Retinal pigment epithelial cell (primary cell): ENCODE results near the gene C10orf105.

Experiments
- DNase-seq: peaks from one replicate; pipeline ENCODE4 v3.0.0-alpha.2; 2010; ENCODE audit warnings: low read depth
- H3K4me3 ChIP-seq: 2 replicates; pipeline ENCODE4 v1.5.1; 2011; ENCODE audit warnings: mild to moderate bottlenecking, low read length, control low read depth, moderate library complexity
- TF ChIP-seq, protein P1 (sequence below): conservative IDR thresholded peaks from 2 replicates; pipeline ENCODE4 v1.5.1; 2011; ENCODE audit warnings: low read depth, low read length, control low read depth, inconsistent platforms

Gene C10orf105

DNA sequence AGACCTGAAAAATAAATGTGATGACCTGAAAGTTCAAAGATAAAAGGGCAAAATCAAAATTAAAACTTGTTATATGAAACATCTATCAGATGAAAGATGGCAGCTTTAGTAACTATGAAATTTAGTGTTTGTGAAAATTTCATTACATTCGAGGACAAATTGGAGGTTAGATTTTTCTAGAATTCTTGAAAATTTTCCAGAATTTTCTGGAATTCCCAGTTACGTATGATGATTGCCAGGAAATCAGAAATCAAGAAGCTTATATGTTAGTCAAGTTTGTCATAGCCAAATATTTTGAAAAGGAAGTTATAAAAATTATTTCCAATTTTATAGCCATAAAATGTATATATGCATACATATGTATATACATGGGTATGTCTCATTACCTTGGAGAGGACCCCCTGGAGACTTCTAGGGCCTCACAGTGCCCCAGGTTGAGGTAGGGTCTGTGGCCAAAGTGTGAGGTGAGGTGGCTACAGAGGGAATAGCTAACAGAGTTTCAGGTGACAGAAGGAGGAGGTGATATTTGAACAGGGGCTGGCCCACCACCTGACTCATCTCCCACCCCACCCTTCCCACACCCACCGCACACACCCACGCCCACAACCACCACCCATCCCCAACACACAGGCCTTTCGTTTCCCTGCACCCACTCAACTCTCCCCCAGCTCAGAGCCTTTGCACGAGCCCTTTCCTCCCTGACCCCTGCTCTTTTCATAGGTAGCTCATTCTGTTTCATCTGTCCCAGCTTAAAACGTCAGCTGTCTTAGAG is 21.5 kb downstream of the C10orf105 start:
- no peak overlapping the region for H3K4me3 ChIP-seq
- no peak for DNase-seq
- TF ChIP-seq, protein P1, sequence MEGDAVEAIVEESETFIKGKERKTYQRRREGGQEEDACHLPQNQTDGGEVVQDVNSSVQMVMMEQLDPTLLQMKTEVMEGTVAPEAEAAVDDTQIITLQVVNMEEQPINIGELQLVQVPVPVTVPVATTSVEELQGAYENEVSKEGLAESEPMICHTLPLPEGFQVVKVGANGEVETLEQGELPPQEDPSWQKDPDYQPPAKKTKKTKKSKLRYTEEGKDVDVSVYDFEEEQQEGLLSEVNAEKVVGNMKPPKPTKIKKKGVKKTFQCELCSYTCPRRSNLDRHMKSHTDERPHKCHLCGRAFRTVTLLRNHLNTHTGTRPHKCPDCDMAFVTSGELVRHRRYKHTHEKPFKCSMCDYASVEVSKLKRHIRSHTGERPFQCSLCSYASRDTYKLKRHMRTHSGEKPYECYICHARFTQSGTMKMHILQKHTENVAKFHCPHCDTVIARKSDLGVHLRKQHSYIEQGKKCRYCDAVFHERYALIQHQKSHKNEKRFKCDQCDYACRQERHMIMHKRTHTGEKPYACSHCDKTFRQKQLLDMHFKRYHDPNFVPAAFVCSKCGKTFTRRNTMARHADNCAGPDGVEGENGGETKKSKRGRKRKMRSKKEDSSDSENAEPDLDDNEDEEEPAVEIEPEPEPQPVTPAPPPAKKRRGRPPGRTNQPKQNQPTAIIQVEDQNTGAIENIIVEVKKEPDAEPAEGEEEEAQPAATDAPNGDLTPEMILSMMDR = no peak

DNA sequence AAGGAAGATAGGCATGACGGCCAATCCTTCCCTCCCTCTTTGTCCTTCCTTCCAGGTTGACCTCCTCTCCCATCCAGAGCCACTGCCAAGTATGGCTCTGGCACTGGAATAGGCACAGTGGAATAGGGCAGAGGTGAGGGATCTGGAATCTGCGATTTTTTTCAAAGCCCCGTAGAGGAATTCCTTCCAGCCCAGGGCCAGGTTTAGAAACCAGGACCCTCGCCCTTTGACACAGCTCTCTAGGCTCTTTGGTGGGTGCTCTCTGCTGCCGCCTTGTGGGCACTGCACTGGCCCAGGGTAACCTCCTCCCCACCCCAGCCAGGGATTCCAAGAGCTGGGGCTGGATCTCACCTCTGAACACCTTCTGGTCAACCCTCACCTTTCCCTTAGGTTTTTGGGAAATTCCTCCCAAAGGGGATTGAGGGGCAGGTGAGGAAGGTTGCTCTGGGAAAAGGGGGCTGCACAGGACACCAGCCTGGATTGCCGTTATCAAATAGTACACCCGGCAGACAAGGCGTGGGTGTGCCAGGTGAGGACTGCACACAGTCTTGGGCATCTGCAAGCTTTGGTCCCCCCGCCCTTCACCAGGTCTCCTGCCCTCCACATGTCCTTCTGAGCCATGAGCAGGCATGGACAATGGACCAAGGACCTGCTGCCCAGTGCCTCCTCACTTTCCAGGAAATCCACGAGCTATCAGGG is 22.8 kb downstream of the C10orf105 start:
- TF ChIP-seq, protein P1 = peak; percentile 99
- no peak for DNase-seq

GRCh38 chr10:71695502-71696476 is 23.8 kb downstream of the C10orf105 start:
- no peak overlapping the region for H3K4me3 ChIP-seq
- TF ChIP-seq, protein P1 = no peak
- no peak for DNase-seq

More for the DNA sequence above, 22.8 kb downstream of the C10orf105 start:
- no peak overlapping the region for H3K4me3 ChIP-seq

- no peak for DNase-seq
- no peak overlapping the region for H3K4me3 ChIP-seq
Observed at GRCh38 chr10:71694567-71694968, 25.0 kb downstream of the C10orf105 start.

DNA sequence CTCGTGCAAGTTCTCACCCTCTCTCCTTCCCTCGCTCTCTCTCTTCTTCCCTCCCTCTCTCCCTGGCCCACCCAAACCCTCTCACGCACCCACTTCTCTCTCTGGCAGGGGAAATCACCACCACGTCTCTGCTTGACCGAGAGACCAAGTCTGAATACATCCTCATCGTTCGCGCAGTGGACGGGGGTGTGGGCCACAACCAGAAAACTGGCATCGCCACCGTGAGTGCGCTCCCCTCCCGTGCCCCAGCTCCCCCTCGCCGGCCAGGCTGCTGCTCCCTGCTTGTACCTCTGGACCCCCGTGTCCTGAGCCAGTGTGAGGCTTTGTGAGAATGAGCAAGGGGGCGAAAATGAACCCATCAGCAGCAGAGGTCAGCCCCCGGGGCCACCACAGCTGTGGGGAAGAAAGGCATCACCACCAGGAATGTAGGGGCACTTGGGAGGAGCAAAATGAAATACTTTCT is 25.5 kb downstream of the C10orf105 start:
- H3K4me3 ChIP-seq = no peak overlapping the region
- TF ChIP-seq, protein P1 = no peak
- no peak for DNase-seq

More at GRCh38 chr10:71694567-71694968, 25.0 kb downstream of the C10orf105 start:
- TF ChIP-seq, protein P1 = no peak

GRCh38 chr10:71693377-71693776 is 26.2 kb downstream of the C10orf105 start:
- H3K4me3 ChIP-seq = no peak overlapping the region
- TF ChIP-seq, protein P1 = no peak
- no peak for DNase-seq
